H1 (cell line): ENCODE data around the gene ST13. TPM values are rescaled to one million over a fixed set of nuclear protein-coding genes. Genes with fewer than 3 reads are reported as not detected.

Experiments used
- CTCF ChIA-PET: fragments of 300-600 bp; sonication (Branson Sonifier 250); formaldehyde crosslinking; loops from one replicate; lab custom pipeline; 2021; ENCODE audit not compliant: partially characterized antibody; lab: Charles Lee
- POLR2A ChIA-PET: fragments of 300-600 bp; sonication (Branson Sonifier 250); formaldehyde crosslinking; loops from one replicate; lab custom pipeline; 2021; ENCODE audit warnings: inconsistent platforms; ENCODE audit not compliant: partially characterized antibody; lab: Charles Lee
- DNase-seq, 2 experiments: peaks; one replicate each; pipeline versions ENCODE4 v3.0.0 to v3.0.0-alpha.2; 2010 to 2022; ENCODE audit warnings: low spot score in 2 of 2, low read depth in 1 of 2, mixed read lengths in 1 of 2
- FAIRE-seq: peaks from 2 replicates; lab custom pipeline; 2011; peaks lifted over from hg19 to GRCh38; lab: Jason Lieb, UNC
- H2AFZ ChIP-seq: 2 replicates; pipeline ENCODE4 v1.8.1; 2012; ENCODE audit warnings: low read length, inconsistent platforms
- H2AK5ac ChIP-seq: 2 replicates; pipeline ENCODE4 v1.6.1; 2013; ENCODE audit warnings: low read depth, low read length
- H2BK120ac ChIP-seq: replicated peaks from 2 replicates; pipeline ENCODE3; 2013; ENCODE audit warnings: low read depth, low read length, inconsistent platforms
- H2BK12ac ChIP-seq: 2 replicates; pipeline ENCODE4 v1.6.1; 2013; ENCODE audit warnings: low read depth, low read length
- H2BK15ac ChIP-seq: 2 replicates; pipeline ENCODE4 v1.6.1; 2013; ENCODE audit warnings: low read length
- H2BK20ac ChIP-seq: 2 replicates; pipeline ENCODE4 v1.6.1; 2013; ENCODE audit warnings: low read length
- H2BK5ac ChIP-seq: 2 replicates; pipeline ENCODE4 v1.6.1; 2013; ENCODE audit warnings: low read depth, low read length
- H3K14ac ChIP-seq: 2 replicates; pipeline ENCODE4 v1.6.1; 2013; ENCODE audit warnings: inconsistent platforms; ENCODE audit not compliant: insufficient read length
- H3K18ac ChIP-seq: 2 replicates; pipeline ENCODE4 v1.6.1; 2013; ENCODE audit warnings: low read length; ENCODE audit errors: extremely low read depth
- H3K23ac ChIP-seq: 2 replicates; pipeline ENCODE4 v1.6.1; 2013; ENCODE audit warnings: inconsistent platforms; ENCODE audit not compliant: insufficient read length
- H3K23me2 ChIP-seq: 2 replicates; pipeline ENCODE4 v1.6.1; 2013; ENCODE audit warnings: low read depth, low read length
- H3K27ac ChIP-seq: 2 replicates; pipeline ENCODE4 v1.6.1; 2011; ENCODE audit warnings: low read depth, low read length, inconsistent platforms
- H3K27me3 ChIP-seq, 4 experiments: replicated peaks in 1 of 4; 1 replicate in 1 of 4; 2 replicates in 3 of 4; pipeline versions ENCODE4 v1.6.1 to v1.8.1; 2011 to 2013; ENCODE audit warnings: low read length in 3 of 4, mild to moderate bottlenecking in 3 of 4, inconsistent platforms in 2 of 4, mixed read lengths in 2 of 4, moderate library complexity in 1 of 4; ENCODE audit not compliant: control insufficient read depth in 3 of 4, insufficient read depth in 3 of 4; ENCODE audit errors: extremely low read depth in 1 of 4
- H3K36me3 ChIP-seq, 4 experiments: 2 replicates each; pipeline versions ENCODE4 v1.6.1 to v1.8.1; 2011 to 2013; ENCODE audit warnings: mild to moderate bottlenecking in 4 of 4, low read length in 3 of 4, moderate library complexity in 2 of 4, control low read depth in 1 of 4, inconsistent platforms in 1 of 4; ENCODE audit not compliant: insufficient read depth in 4 of 4, control insufficient read depth in 2 of 4
- H3K4ac ChIP-seq: replicated peaks from 2 replicates; pipeline ENCODE3; 2013; ENCODE audit warnings: low read length, low read depth, mixed read lengths, inconsistent platforms; ENCODE audit not compliant: insufficient read length
- H3K4me1 ChIP-seq, 4 experiments: replicated peaks in 1 of 4; 1 replicate in 1 of 4; 2 replicates in 3 of 4; pipeline versions ENCODE4 v1.6.1 to v1.8.1; 2011 to 2013; ENCODE audit warnings: low read length in 3 of 4, inconsistent platforms in 2 of 4, mixed read lengths in 1 of 4; ENCODE audit not compliant: insufficient read depth in 4 of 4, control insufficient read depth in 3 of 4
- H3K4me2 ChIP-seq, 2 experiments: 2 replicates each; pipeline versions ENCODE4 v1.6.1 to v1.8.1; 2011 to 2013; ENCODE audit warnings: low read depth in 2 of 2, low read length in 2 of 2, control low read depth in 1 of 2, inconsistent platforms in 1 of 2, mild to moderate bottlenecking in 1 of 2; ENCODE audit not compliant: insufficient read depth in 1 of 2
- H3K4me3 ChIP-seq, 4 experiments: fragments of 200-600, 300-600 bp in 1 of 4; sonication (generic), shearing (Covaris generic), sonication (Bioruptor Twin) in 1 of 4; 2 replicates each; pipeline versions ENCODE4 v1.5.1 to v1.8.1; 2011 to 2016; ENCODE audit warnings: low read length in 4 of 4, low read depth in 3 of 4, control low read depth in 2 of 4, inconsistent platforms in 2 of 4, mild to moderate bottlenecking in 2 of 4, mixed read lengths in 1 of 4, moderate library complexity in 1 of 4; ENCODE audit not compliant: insufficient read depth in 2 of 4; ENCODE audit errors: extremely low read depth in 1 of 4
- H3K56ac ChIP-seq: replicated peaks from 2 replicates; pipeline ENCODE3; 2013; ENCODE audit warnings: low read depth, mild to moderate bottlenecking, mixed read lengths, low read length, inconsistent platforms; ENCODE audit not compliant: insufficient read length
- H3K79me1 ChIP-seq: 2 replicates; pipeline ENCODE4 v1.6.1; 2013; ENCODE audit warnings: low read depth, low read length, control low read depth
- H3K79me2 ChIP-seq, 2 experiments: 2 replicates each; pipeline versions ENCODE4 v1.6.1 to v1.8.1; 2012 to 2013; ENCODE audit warnings: low read length in 2 of 2, mild to moderate bottlenecking in 2 of 2, inconsistent platforms in 1 of 2; ENCODE audit not compliant: insufficient read depth in 2 of 2, control insufficient read depth in 1 of 2
- H3K9ac ChIP-seq, 4 experiments: replicated peaks in 1 of 4; 1 replicate in 1 of 4; 2 replicates in 3 of 4; pipeline versions ENCODE4 v1.6.1 to v1.8.1; 2011 to 2013; ENCODE audit warnings: low read depth in 3 of 4, low read length in 3 of 4, control low read depth in 2 of 4, mild to moderate bottlenecking in 2 of 4, moderate library complexity in 2 of 4, inconsistent platforms in 1 of 4; ENCODE audit errors: extremely low read depth in 1 of 4
- H3K9me3 ChIP-seq, 2 experiments: 2 replicates each; pipeline versions ENCODE4 v1.6.1 to v1.8.1; 2012 to 2013; ENCODE audit warnings: mild to moderate bottlenecking in 2 of 2, moderate library complexity in 2 of 2, control low read depth in 1 of 2, inconsistent platforms in 1 of 2, low read depth in 1 of 2, low read length in 1 of 2, mixed read lengths in 1 of 2; ENCODE audit not compliant: insufficient read depth in 2 of 2
- H4K20me1 ChIP-seq, 2 experiments: replicated peaks in 1 of 2; 2 replicates each; pipeline versions ENCODE3 to v1.8.1; 2011 to 2013; ENCODE audit warnings: inconsistent platforms in 2 of 2, low read length in 2 of 2, mild to moderate bottlenecking in 1 of 2; ENCODE audit not compliant: insufficient read depth in 2 of 2, control insufficient read depth in 1 of 2
- H4K5ac ChIP-seq: 2 replicates; pipeline ENCODE4 v1.6.1; 2013; ENCODE audit warnings: low read length, low read depth, mixed read lengths, inconsistent platforms; ENCODE audit not compliant: insufficient read length
- H4K8ac ChIP-seq: 2 replicates; pipeline ENCODE4 v1.8.0; 2013; ENCODE audit warnings: mild to moderate bottlenecking, moderate library complexity, low read length, inconsistent platforms; ENCODE audit not compliant: insufficient read depth; ENCODE audit errors: extremely low read depth
- H4K91ac ChIP-seq: replicated peaks from 2 replicates; pipeline ENCODE3; 2013; ENCODE audit warnings: low read length, mixed read lengths, inconsistent platforms; ENCODE audit not compliant: insufficient read length
- CEBPB ChIP-seq: IDR thresholded peaks from 2 replicates; pipeline ENCODE4 v1.6.1; 2012; ENCODE audit warnings: low read depth, low read length
- CTBP2 ChIP-seq: IDR thresholded peaks from 2 replicates; pipeline ENCODE4 v1.7.0; 2011; ENCODE audit warnings: borderline replicate concordance, mild to moderate bottlenecking, moderate library complexity, mixed read lengths, low read length; ENCODE audit not compliant: insufficient read depth, insufficient read length
- GABPA ChIP-seq: IDR thresholded peaks from 2 replicates; pipeline ENCODE4 v1.6.1; 2011; ENCODE audit warnings: mild to moderate bottlenecking, low read length, moderate library complexity, borderline replicate concordance; ENCODE audit not compliant: insufficient read depth
- JUN ChIP-seq: IDR thresholded peaks from 2 replicates; pipeline ENCODE4 v1.6.1; 2011; ENCODE audit warnings: low read depth, mild to moderate bottlenecking, improper control_type of control experiment, low read length
- KDM1A ChIP-seq: fragments of 200-600, 300-600 bp; sonication (generic); IDR thresholded peaks from 2 replicates; pipeline ENCODE4 v1.7.1; 2016; ENCODE audit warnings: mild to moderate bottlenecking, low read length, borderline replicate concordance
- NRF1 ChIP-seq: IDR thresholded peaks from 2 replicates; pipeline ENCODE4 v1.6.1; 2011; ENCODE audit warnings: mild to moderate bottlenecking, low read depth, low read length, improper control_type of control experiment
- PHF8 ChIP-seq: fragments of 200-600 bp; sonication (generic); conservative IDR thresholded peaks from 2 replicates; pipeline ENCODE4 v1.7.1; 2012; ENCODE audit warnings: low read depth, mild to moderate bottlenecking, inconsistent platforms, low read length, moderate library complexity
- POLR2A ChIP-seq, 2 experiments: IDR thresholded peaks; 1 replicate in 1 of 2; 2 replicates in 1 of 2; pipeline ENCODE4 v1.6.1; 2011; ENCODE audit warnings: low read depth in 2 of 2, low read length in 2 of 2, mild to moderate bottlenecking in 2 of 2; ENCODE audit errors: control extremely low read depth in 1 of 2
- POU5F1 ChIP-seq: IDR thresholded peaks from 2 replicates; pipeline ENCODE4 v1.6.1; 2011; ENCODE audit warnings: low read depth, mild to moderate bottlenecking, low read length, moderate library complexity
- RFX5 ChIP-seq: IDR thresholded peaks from 2 replicates; pipeline ENCODE4 v1.6.1; 2011; ENCODE audit warnings: low read depth, low read length, improper control_type of control experiment, borderline replicate concordance
- RNF2 ChIP-seq: fragments of 200-900, 300-1000 bp; sonication (generic); IDR thresholded peaks from 2 replicates; pipeline ENCODE4 v1.7.1; 2016; ENCODE audit warnings: borderline replicate concordance, low read depth, mild to moderate bottlenecking, antibody characterized with exemption, low read length; ENCODE audit not compliant: poor library complexity, severe bottlenecking; ENCODE audit errors: missing control alignments
- TAF1 ChIP-seq: IDR thresholded peaks from 2 replicates; pipeline ENCODE4 v1.6.1; 2011; ENCODE audit warnings: mild to moderate bottlenecking, low read depth, low read length
- TAF7 ChIP-seq: optimal IDR thresholded peaks from 2 replicates; pipeline ENCODE3; 2011; ENCODE audit warnings: low read depth, mild to moderate bottlenecking, inconsistent platforms, low read length, moderate library complexity, borderline replicate concordance
- WGBS, 2 experiments: shearing (Covaris generic) in 1 of 2; methylation state at CpG; one replicate each; pipeline versions ENCODE4 v1.1.6 to v1.1.7; 2013 to 2015; ENCODE audit warnings: low lambda C conversion rate in 2 of 2, mixed read lengths in 2 of 2, inconsistent platforms in 1 of 2, low coverage in 1 of 2, missing lambda C conversion rate in 1 of 2; ENCODE audit not compliant: insufficient replicate concordance in 2 of 2, insufficient coverage in 1 of 2, insufficient read length in 1 of 2; ENCODE audit errors: extremely low coverage in 1 of 2, missing lambda C conversion rate in 1 of 2; 5-methylcytosine and 5-hydroxymethylcytosine counted together
- polyA plus RNA-seq, 7 experiments: library from polyadenylated mRNA; depleted of rRNA in 3 of 7; stranded (reverse) in 5 of 7; unstranded in 2 of 7; fragments of >200 nt in 5 of 7; fragments of 200-250 nt in 2 of 7; gene quantifications; 1 replicate in 5 of 7; 2 replicates in 1 of 7; 4 replicates in 1 of 7; pipeline versions ENCODE4 v1.2.1 to v1.2.3, GENCODE V29; 2011 to 2013; ENCODE audit warnings: missing spikeins in 2 of 7, mixed read lengths in 2 of 7
- total RNA-seq: library from RNA; stranded (reverse); fragmentation: NEBNext Ultra II Directional; extraction: Animal tissue kit (Norgen Biotek cat#: 25700); gene quantifications from 2 replicates; pipeline ENCODE4 v1.2.1, GENCODE V29; 2021

The ST13 gene
- total and polyA plus RNA-seq, 2 of the 8 experiments (the other 6 are each of a cell fraction or from before 2014, with no cell fraction given): 52.0 to 305 TPM

DNA sequence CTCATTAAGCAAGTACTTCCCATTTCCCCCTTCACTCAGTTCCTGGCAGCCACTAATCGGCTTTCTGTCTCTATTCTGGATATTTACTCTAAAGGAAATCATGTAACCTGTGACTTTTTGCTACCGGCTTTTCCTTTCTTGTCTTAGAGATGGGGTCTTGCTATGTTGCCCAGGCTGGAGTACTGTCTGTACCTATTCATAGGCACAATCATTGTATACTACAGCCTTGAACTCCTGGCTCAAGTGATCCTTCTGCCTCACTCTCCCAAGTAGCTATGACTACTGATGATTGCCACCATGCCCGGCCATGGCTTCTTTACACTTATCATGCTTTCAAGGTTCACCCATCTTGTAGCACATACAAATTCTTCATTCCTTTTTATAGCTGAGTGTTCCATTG, 49.7 kb downstream of the ST13 start:
- no peak overlapping the region for H4K8ac ChIP-seq
- ChIA-PET POLR2A (no interaction called here), CTCF (interaction anchor here (1.2 kb wide), 1 partner anchor 53 kb away, joined by 3 read pairs; no protein-coding TSS in a partner anchor)
- H3K4me1 ChIP-seq: no peaks in the 10 kb centered on the region
- DNase-seq (no peak), FAIRE-seq (no peak)
- H3K23me2 ChIP-seq: no peaks in the 10 kb centered on the region
- H3K56ac ChIP-seq: no peak overlapping the region
- H3K27ac ChIP-seq: no peak overlapping the region
- no peak overlapping the region for H3K14ac ChIP-seq
- no peak overlapping the region for H3K23ac ChIP-seq
- no peak overlapping the region for H2BK15ac ChIP-seq
- H2BK20ac ChIP-seq: no peak overlapping the region
- H3K27me3 ChIP-seq: no peaks in the 10 kb centered on the region
- TF ChIP-seq GABPA (no peak), NRF1 (no peak), PHF8 (no peak), CEBPB (no peak), POLR2A (IDR thresholded peaks at IDR 0.05; ENCODE audit: control extremely low read depth in 1 of 2, low read depth in 2 of 2, low read length in 2 of 2) (no peak), TAF7 (no peak), RNF2 (no peak), POU5F1 (no peak), CTBP2 (no peak), JUN (no peak), KDM1A (no peak), TAF1 (no peak), RFX5 (no peak)
- no peaks in the 10 kb centered on the region; a peak in 1 of 8 replicates for H3K36me3 ChIP-seq
- WGBS, 2 experiments: 93% methylated on average over 3 of the region's 3 CpGs; no CpG with 5 or more reads in 1 of the 2 experiments
- H4K20me1 ChIP-seq: peaks cover 0 to 3% of the 10 kb centered on the region in 2 experiments
- H4K5ac ChIP-seq: no peak overlapping the region
- H2BK5ac ChIP-seq: no peak overlapping the region
- no peak overlapping the region for H3K4me2 ChIP-seq
- no peak overlapping the region for H2BK120ac ChIP-seq
- no peak overlapping the region for H4K91ac ChIP-seq
- no peaks in the 10 kb centered on the region for H3K9me3 ChIP-seq
- H2AK5ac ChIP-seq: no peak overlapping the region
- H2AFZ ChIP-seq: no peak overlapping the region
- H3K18ac ChIP-seq: no peak overlapping the region
- no peak overlapping the region for H3K4me3 ChIP-seq
- no peak overlapping the region for H3K4ac ChIP-seq
- H3K79me1 ChIP-seq: no peaks in the 10 kb centered on the region; the same call in 1 of the 2 replicates
- no peak overlapping the region for H3K9ac ChIP-seq
- no peak overlapping the region for H2BK12ac ChIP-seq
- H3K79me2 ChIP-seq: peaks cover 0 to 48% of the 10 kb centered on the region in 2 experiments; a peak in 2 of 4 replicates
